Lower leg skin (tissue), 4 donors: ENCODE data around the gene SGO2. TPM values are rescaled to one million over a fixed set of nuclear protein-coding genes. Genes with fewer than 3 reads are reported as not detected.

ENCODE experiments used
- DNase-seq, 2 donors: peaks; one replicate each; pipeline ENCODE4 v3.0.0-alpha.2; 2019; ENCODE audit warnings: low spot score in 2 of 2
- H3K4me3 ChIP-seq: fragments of 200-600 bp; sonication (generic); 2 replicates; pipeline ENCODE4 v1.5.1; 2017; ENCODE audit warnings: mild to moderate bottlenecking, low read depth; ENCODE audit not compliant: poor library complexity, severe bottlenecking
- CTCF ChIP-seq, 3 donors: fragments of 450-650 bp; IDR thresholded peaks; one replicate each; pipeline ENCODE4 v1.5.1; 2016; ENCODE audit warnings: antibody characterized with exemption in 3 of 3, mild to moderate bottlenecking in 3 of 3, moderate library complexity in 2 of 3
- POLR2A ChIP-seq, 2 donors: fragments of 450-650 bp; IDR thresholded peaks; one replicate each; pipeline ENCODE4 v1.6.1; 2016 to 2017; ENCODE audit warnings: antibody characterized with exemption in 2 of 2, mild to moderate bottlenecking in 1 of 2, moderate library complexity in 1 of 2
- WGBS, 2 donors: methylation state at CpG; one replicate each; pipeline ENCODE4 v1.1.5; 2018; 5-methylcytosine and 5-hydroxymethylcytosine counted together
- intact Hi-C: fragments of 100-400 bp; cut with DNase I; formaldehyde crosslinking; loops from one replicate; pipeline ENCODE4 v1.15.0; 2023; ENCODE audit warnings: low total_unique reads
- total RNA-seq, 4 donors: library from RNA; depleted of rRNA; stranded (reverse); fragments of >200 nt; gene quantifications; one replicate each; pipeline ENCODE4 v1.1.0, GENCODE V29; 2016

Gene SGO2
- total RNA-seq, 4 donors from 2014 or later = 0.57 to 3.5 (median 1.5) TPM

GRCh38 chr2:200483729-200484198 lies 42.2 kb upstream of the SGO2 start:
- 27 to 35% methylated on average over 3 to 4 of the region's 4 CpGs for WGBS, 2 donors
- intact Hi-C loops = loop anchor here (5.0 kb wide), 1 partner anchor 501 kb away; no protein-coding TSS in a partner anchor
- no peak overlapping the region for H3K4me3 ChIP-seq
- TF ChIP-seq CTCF (IDR thresholded peaks at IDR 0.05) (no peak), POLR2A (IDR thresholded peaks at IDR 0.05) (no peak)
- DNase-seq = no peak

DNA sequence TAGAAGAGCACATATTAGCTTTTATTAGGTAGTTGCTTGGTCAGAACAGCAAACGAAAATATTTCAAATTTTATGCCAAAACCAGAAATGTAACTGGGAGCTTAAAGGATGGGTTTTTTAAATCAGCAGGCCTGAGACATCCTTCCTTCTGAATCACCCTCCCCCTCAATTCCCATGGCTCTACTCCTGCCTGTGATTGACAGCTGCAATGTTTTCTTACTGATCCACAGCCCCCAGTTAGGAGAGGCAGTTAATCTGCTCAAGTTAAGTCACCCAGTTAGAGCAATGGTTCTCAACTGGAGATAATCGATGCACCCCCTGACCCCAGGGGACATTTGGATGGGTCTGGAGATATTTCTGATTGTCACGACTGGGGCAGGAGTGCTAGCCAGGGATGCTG lies 41.1 kb upstream of the SGO2 start:
- intact Hi-C loops = loop anchor here (5.0 kb wide), 1 partner anchor 503 kb away; no protein-coding TSS in a partner anchor
- WGBS, 2 donors = 78 to 84% methylated on average over 3 of the region's 3 CpGs

DNA sequence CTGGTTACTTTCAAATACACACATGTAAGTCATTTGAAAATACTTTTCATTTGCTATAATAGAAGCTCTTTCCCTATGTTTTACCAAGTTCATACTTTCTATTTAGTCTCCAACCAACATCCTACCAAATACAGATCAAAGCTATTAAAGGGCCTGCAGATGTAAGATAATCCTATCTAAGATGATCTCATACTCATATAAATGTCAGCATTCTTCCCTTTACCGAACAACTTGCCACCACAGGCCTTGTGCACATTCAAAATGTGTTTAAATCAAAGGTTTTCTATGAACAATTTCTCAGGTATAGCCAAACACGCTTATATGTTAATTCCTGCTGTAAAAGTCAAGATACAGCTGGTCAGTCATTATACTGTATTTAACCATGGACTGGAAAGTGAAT lies 39.5 kb upstream of the SGO2 start:
- intact Hi-C loops = no loop called here
- no peak overlapping the region for H3K4me3 ChIP-seq
- TF ChIP-seq POLR2A (IDR thresholded peaks at IDR 0.05) = no peak
- no peak for TF ChIP-seq CTCF (IDR thresholded peaks at IDR 0.05)
- WGBS, 2 donors = 39 to 43% methylated on average over 2 of the region's 2 CpGs
- no peak for DNase-seq

More for the DNA sequence above, 41.1 kb upstream of the SGO2 start:
- TF ChIP-seq CTCF (IDR thresholded peaks at IDR 0.05) (no peak), POLR2A (IDR thresholded peaks at IDR 0.05) (no peak)
- DNase-seq = no peak
- H3K4me3 ChIP-seq = no peak overlapping the region

- intact Hi-C loops = no loop called here
- DNase-seq = no peak
- no peak for TF ChIP-seq CTCF (IDR thresholded peaks at IDR 0.05)
- no peak for TF ChIP-seq POLR2A (IDR thresholded peaks at IDR 0.05)
- H3K4me3 ChIP-seq = no peak overlapping the region
- WGBS, 2 donors = 72 to 73% methylated on average over 4 of the region's 4 CpGs
Observed at GRCh38 chr2:200488169-200488568, 37.8 kb upstream of the SGO2 start.

- intact Hi-C loops = no loop called here
- TF ChIP-seq POLR2A (IDR thresholded peaks at IDR 0.05) (no peak), CTCF (IDR thresholded peaks at IDR 0.05) (no peak)
- WGBS, 2 donors = 94 to 96% methylated on average over 22 of the region's 22 CpGs
- DNase-seq = no peak
- H3K4me3 ChIP-seq = no peak overlapping the region
Observed at GRCh38 chr2:200490001-200490400, 36.0 kb upstream of the SGO2 start.

GRCh38 chr2:200492656-200493055 lies 33.4 kb upstream of the SGO2 start:
- no peak for DNase-seq
- TF ChIP-seq POLR2A (IDR thresholded peaks at IDR 0.05) (no peak), CTCF (IDR thresholded peaks at IDR 0.05) (no peak)
- intact Hi-C loops = no loop called here
- H3K4me3 ChIP-seq = no peak overlapping the region
